ENCODE measurements around the gene EMCN.
"Not testable (repeated sequence)": the region's sequence is repeated elsewhere in the genome, so short reads cannot be mapped to it uniquely, and the experiment has no call there.

EMCN gene

DNA sequence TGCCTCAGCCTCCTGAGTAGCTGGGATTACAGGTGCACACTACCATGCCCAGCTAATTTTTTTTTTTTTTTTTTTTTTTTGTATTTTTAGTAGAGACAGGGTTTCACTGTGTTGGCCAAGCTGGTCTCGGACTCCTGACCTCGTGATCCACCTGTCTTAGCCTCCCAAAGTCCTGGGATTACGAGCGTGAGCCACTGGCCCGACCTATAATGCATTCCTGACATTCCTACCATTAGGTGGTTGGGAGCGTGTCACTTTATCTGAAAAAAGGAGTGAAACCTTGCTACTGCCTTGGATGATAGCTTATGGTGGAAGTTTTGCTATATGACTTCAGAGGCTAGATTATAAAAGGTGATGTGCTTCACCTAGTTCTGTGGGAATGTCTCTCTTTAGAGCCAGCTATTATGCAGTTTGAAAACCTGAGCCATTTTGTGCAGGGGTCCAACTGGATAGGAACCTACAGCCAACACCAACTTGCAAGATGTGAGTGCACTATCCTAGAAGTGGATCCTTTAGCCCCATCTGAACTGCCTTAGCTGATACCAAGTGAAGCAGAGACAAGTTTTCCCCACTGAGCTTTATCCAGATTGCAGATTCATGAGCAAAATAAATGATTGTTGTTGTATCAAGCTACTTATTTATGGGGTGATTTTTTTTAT, 29.8 kb upstream of the EMCN start:
- TF ChIP-seq, protein P1, sequence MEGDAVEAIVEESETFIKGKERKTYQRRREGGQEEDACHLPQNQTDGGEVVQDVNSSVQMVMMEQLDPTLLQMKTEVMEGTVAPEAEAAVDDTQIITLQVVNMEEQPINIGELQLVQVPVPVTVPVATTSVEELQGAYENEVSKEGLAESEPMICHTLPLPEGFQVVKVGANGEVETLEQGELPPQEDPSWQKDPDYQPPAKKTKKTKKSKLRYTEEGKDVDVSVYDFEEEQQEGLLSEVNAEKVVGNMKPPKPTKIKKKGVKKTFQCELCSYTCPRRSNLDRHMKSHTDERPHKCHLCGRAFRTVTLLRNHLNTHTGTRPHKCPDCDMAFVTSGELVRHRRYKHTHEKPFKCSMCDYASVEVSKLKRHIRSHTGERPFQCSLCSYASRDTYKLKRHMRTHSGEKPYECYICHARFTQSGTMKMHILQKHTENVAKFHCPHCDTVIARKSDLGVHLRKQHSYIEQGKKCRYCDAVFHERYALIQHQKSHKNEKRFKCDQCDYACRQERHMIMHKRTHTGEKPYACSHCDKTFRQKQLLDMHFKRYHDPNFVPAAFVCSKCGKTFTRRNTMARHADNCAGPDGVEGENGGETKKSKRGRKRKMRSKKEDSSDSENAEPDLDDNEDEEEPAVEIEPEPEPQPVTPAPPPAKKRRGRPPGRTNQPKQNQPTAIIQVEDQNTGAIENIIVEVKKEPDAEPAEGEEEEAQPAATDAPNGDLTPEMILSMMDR (IDR thresholded peaks at IDR 0.05), result no peak

DNA sequence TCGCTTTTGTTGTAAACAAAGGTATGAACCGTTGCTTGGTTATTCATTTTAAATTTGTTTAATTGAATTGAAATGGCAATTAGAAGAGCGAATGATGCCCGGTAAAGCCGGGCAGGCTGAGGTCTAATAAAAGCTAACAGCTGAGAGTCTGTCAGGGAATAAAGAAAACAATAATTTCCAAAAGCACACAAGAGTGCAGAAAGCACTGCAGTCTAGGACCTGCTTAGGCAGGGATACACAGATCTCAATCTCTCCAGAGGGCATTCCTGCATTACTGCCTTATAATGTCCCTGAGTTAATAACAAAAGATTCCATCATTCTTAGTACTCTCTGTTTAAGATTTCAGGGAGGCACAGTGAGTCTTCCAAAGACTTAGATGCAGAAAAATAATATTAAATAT, 27.6 kb upstream of the EMCN start:
- Histone ChIP-seq H3K9me3 (no peaks in the 10 kb centered on the region), H3K4me3 (no peak overlapping the region), H3K4me1 (no peaks in the 10 kb centered on the region), H3K36me3 (no peaks in the 10 kb centered on the region), H3K27me3 (no peaks in the 10 kb centered on the region), H3K27ac (no peak overlapping the region)
- intact Hi-C loops (cut with DNase I; ENCODE audit: low total_unique reads), result no loop called here
- TF ChIP-seq, protein P1 (IDR thresholded peaks at IDR 0.05), result no peak
- DNase-seq, result no peak

More for the DNA sequence above, 29.8 kb upstream of the EMCN start:
- intact Hi-C loops (cut with DNase I; ENCODE audit: low total_unique reads), result no loop called here
- Histone ChIP-seq H3K9me3 (no peaks in the 10 kb centered on the region), H3K27me3 (no peaks in the 10 kb centered on the region), H3K27ac (no peak overlapping the region), H3K4me1 (no peaks in the 10 kb centered on the region), H3K4me3 (no peak overlapping the region), H3K36me3 (no peaks in the 10 kb centered on the region)
- no peak for DNase-seq

DNA sequence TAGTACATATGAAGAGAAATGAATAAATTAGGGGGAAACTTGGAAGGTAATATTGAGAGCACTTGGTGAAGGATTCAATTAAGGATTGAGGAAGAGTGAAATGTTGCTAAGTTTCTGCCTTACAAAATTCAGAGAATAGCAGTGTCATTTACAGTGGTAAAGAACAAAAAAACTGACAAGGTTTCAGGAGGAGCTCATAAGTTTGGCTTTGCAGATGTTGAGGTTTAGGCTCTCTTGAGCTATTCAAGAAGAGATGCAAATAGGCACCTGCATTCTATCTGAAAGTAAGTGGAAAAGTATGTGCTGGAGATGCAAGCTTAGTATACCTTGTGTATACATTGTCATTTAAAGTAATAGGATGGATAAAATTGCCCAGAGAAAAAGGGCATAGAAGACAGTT, 22.3 kb upstream of the EMCN start:
- no peaks in the 10 kb centered on the region for H3K4me1 ChIP-seq
- DNase-seq, result no peak
- TF ChIP-seq, protein P1 (IDR thresholded peaks at IDR 0.05), result no peak
- H3K36me3 ChIP-seq, result no peaks in the 10 kb centered on the region
- no peaks in the 10 kb centered on the region for H3K27me3 ChIP-seq
- H3K27ac ChIP-seq, result no peak overlapping the region
- H3K9me3 ChIP-seq, result no peaks in the 10 kb centered on the region
- no peak overlapping the region for H3K4me3 ChIP-seq
- intact Hi-C loops (cut with DNase I; ENCODE audit: low total_unique reads), result no loop called here

DNA sequence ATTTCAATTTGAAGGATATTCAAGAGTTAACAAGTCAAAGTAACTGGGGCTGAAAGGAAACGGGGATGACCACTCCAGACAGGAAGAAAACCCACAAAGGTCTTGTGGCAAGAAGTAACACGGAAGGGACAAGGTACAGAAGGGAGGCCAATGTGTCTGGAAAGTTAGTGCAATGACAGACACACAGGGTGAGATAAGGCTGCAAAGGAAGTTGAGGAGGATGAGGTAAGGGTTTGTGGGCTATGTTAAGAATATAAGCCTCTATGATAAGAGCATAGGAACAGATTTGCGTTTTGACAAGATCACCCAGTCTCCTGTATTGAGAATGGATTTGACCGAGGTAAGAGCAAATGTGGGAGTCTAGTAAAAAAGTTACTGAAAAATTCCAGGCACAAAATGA, 21.9 kb upstream of the EMCN start:
- Histone ChIP-seq H3K9me3 (no peaks in the 10 kb centered on the region), H3K4me1 (no peaks in the 10 kb centered on the region), H3K36me3 (no peaks in the 10 kb centered on the region), H3K27me3 (no peaks in the 10 kb centered on the region), H3K27ac (no peak overlapping the region), H3K4me3 (no peak overlapping the region)
- TF ChIP-seq, protein P1 (IDR thresholded peaks at IDR 0.05), result no peak
- DNase-seq, result no peak
- intact Hi-C loops (cut with DNase I; ENCODE audit: low total_unique reads), result no loop called here

DNA sequence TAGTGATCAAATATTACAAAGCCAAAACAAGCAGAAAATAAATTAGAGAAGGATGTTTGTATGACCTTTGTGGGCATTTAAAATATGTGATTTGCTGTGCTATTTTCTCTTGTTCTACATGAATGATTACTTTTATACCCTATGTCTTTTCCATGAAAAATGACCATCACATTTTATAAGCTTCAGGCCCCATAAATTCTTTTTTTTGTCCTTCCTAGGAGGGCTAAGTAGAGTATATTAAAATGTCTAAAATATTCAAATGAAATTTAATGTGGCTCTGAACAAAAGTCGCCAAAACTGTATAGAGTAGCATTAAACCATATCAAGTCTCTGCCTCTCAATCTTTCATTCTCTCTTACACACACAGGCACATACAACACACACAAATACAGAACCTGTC, 15.9 kb upstream of the EMCN start:
- intact Hi-C loops (cut with DNase I; ENCODE audit: low total_unique reads), result no loop called here
- H3K9me3 ChIP-seq, result no peaks in the 10 kb centered on the region
- TF ChIP-seq, protein P1 (IDR thresholded peaks at IDR 0.05), result no peak
- no peak for DNase-seq
- H3K4me1 ChIP-seq, result no peaks in the 10 kb centered on the region
- H3K36me3 ChIP-seq, result no peaks in the 10 kb centered on the region
- H3K4me3 ChIP-seq, result no peak overlapping the region
- no peaks in the 10 kb centered on the region for H3K27me3 ChIP-seq
- no peak overlapping the region for H3K27ac ChIP-seq

DNA sequence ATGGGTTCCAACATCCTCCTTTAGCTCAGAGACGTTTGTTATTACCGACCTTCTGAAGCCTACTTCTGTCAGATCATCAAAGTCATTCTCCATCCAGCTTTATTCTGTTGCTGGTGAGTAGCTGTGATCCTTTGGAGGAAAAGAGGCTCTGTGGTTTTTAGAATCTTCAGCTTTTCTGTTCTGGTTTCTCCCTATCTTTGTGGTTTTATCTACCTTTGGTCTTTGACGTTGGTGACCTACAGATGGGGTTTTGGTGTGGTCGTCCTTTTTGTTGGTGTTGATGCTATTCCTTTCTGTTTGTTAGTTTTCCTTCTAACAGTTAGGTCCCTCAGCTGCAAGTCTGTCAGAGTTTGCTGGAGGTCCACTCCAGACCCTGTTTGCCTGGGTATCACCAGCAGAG, 12.3 kb upstream of the EMCN start:
- intact Hi-C loops (cut with DNase I; ENCODE audit: low total_unique reads); DNase-seq: not testable (repeated sequence)

More for the DNA sequence above, 12.3 kb upstream of the EMCN start:
- not testable (repeated sequence) for H3K9me3 ChIP-seq, H3K4me3 ChIP-seq, H3K36me3 ChIP-seq, H3K27me3 ChIP-seq, H3K27ac ChIP-seq, H3K4me1 ChIP-seq
